A673 (cell line): ENCODE data around the gene SLC4A2. TPM values are rescaled to one million over a fixed set of nuclear protein-coding genes. Genes with fewer than 3 reads are reported as not detected.
A peak's percentile ranks its signal among the peaks of the same experiment; 100 is the strongest.

Experiments
- BruUV-seq: library from RNA; stranded (reverse); fragments of 400-500 nt; replicated peaks from 2 replicates; lab custom pipeline; 2021; lab: Mats Ljungman, UMichigan
- CTCF ChIA-PET: fragments of 300-600 bp; sonication (Branson Sonifier 250); formaldehyde crosslinking; loops from one replicate; lab custom pipeline; 2022; ENCODE audit warnings: antibody characterized with exemption; lab: Charles Lee
- POLR2A ChIA-PET: fragments of 300-600 bp; sonication (Branson Sonifier 250); formaldehyde crosslinking; loops from one replicate; lab custom pipeline; 2022; ENCODE audit warnings: antibody characterized with exemption; ENCODE audit not compliant: low non-redundant PET; lab: Charles Lee
- DNase-seq: peaks from one replicate; pipeline ENCODE4 v3.0.0-alpha.2; 2015; ENCODE audit warnings: low spot score
- H3K27ac ChIP-seq: fragments of 200-600 bp; sonication (generic); 2 replicates; pipeline ENCODE4 v1.5.1; 2016; ENCODE audit warnings: mixed run types, low read depth, mild to moderate bottlenecking, mixed read lengths, antibody characterized with exemption, low read length; ENCODE audit not compliant: poor library complexity, severe bottlenecking
- H3K27me3 ChIP-seq: fragments of 200-600 bp; sonication (generic); replicated peaks from 2 replicates; pipeline ENCODE4 v1.6.1; 2017; ENCODE audit warnings: mixed run types, low read depth, mild to moderate bottlenecking, mixed read lengths, antibody characterized with exemption, low read length; ENCODE audit not compliant: insufficient read depth, poor library complexity
- H3K36me3 ChIP-seq: fragments of 200-600 bp; sonication (generic); 2 replicates; pipeline ENCODE4 v1.6.1; 2016; ENCODE audit warnings: mixed run types, mild to moderate bottlenecking, mixed read lengths, antibody characterized with exemption, low read length; ENCODE audit not compliant: insufficient read depth, poor library complexity, severe bottlenecking
- H3K4me1 ChIP-seq: fragments of 200-600 bp; sonication (generic); 2 replicates; pipeline ENCODE4 v1.6.1; 2017; ENCODE audit warnings: mixed run types, mild to moderate bottlenecking, mixed read lengths, antibody characterized with exemption, low read length; ENCODE audit not compliant: insufficient read depth, poor library complexity, severe bottlenecking
- H3K4me3 ChIP-seq: fragments of 200-600 bp; sonication (generic); 2 replicates; pipeline ENCODE4 v1.5.1; 2016; ENCODE audit warnings: low read depth, mixed run types, mild to moderate bottlenecking, mixed read lengths, low read length; ENCODE audit not compliant: poor library complexity, severe bottlenecking
- H3K9me3 ChIP-seq: fragments of 200-600 bp; sonication (generic); 2 replicates; pipeline ENCODE4 v1.6.1; 2016; ENCODE audit warnings: mixed run types, low read depth, mild to moderate bottlenecking, mixed read lengths, antibody characterized with exemption, low read length; ENCODE audit not compliant: poor library complexity, severe bottlenecking
- CTCF ChIP-seq: fragments of 300-800, 200-600 bp; sonication (generic); conservative IDR thresholded peaks from 2 replicates; pipeline ENCODE4 v1.5.1; 2017; ENCODE audit warnings: low read depth, mild to moderate bottlenecking, antibody characterized with exemption, low read length, moderate library complexity, mixed read lengths
- EZH2 ChIP-seq: fragments of 200-600 bp; sonication (generic); IDR thresholded peaks from 2 replicates; pipeline ENCODE4 v1.6.1; 2017; ENCODE audit warnings: borderline replicate concordance, low read depth, mild to moderate bottlenecking, mixed read lengths, antibody characterized with exemption, low read length; ENCODE audit not compliant: poor library complexity, severe bottlenecking
- intact Hi-C: fragments of 100-400 bp; cut with micrococcal nuclease; formaldehyde crosslinking; loops from one replicate; pipeline ENCODE4 v1.10.0; 2022; ENCODE audit not compliant: unreplicated experiment
- total RNA-seq: library from RNA; stranded (reverse); gene quantifications from 2 replicates; pipeline ENCODE4 v1.2.3, GENCODE V29; 2021

SLC4A2 gene
- total RNA-seq, 1 experiment from 2014 or later, result 222 TPM

DNA sequence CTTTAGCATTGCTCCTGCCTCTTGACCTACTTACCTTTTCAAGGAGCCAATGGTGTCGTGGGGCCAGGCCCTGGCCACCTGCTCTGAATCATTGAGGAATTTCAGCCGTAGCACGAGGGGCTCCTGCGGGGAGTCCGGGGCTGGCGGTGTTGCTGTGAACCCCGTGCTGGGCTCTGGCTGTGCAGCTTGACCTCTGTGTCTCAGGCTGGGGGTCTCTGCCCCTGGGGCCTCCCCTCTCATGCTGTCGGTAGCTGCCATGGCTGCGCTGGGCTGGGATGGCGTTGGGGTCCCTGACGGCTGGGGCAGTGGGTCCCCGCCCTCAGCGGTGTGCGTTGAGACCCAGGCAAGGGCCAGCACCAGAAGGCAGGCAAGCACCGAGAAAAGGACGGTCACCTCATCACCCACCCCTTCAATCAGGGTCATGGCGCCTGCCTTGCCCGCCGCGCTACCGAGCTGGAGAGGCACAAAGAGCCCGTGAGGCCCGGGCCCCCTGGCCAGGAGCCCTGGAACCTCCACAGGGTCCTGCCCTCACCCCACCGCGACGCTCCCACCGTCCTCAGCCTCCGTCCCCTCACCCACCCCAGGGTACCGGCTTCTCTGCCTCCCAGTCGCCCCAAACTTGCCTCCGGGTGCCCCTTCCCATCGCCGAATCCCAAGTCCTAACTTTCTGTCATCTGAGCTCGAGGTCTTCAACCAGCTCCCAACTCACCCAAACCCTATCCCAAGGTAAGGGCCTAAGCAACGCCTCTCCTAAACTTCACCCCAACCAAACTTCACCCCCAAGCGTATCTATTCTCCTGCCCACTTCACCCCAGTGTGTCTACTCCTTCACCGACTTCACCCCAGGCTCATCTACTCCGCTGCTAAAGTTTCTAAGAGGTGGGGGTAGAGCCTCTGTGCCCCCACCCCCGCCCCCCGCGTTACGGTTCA is 23.0 kb downstream of the SLC4A2 start:
- Histone ChIP-seq H3K27me3 (no peaks in the 10 kb centered on the region), H3K27ac (peak overlapping the region; percentile 95), H3K36me3 (peaks cover under 1% of the 10 kb centered on the region), H3K4me3 (peak overlapping the region; percentile 99), H3K9me3 (no peaks in the 10 kb centered on the region), H3K4me1 (peaks cover 45% of the 10 kb centered on the region)
- DNase-seq, result no peak
- no peak for TF ChIP-seq EZH2
- no peak for TF ChIP-seq CTCF
- POLR2A ChIA-PET, result no interaction called here
- CTCF ChIA-PET, result no interaction called here
- intact Hi-C loops, result no loop called here
- no TSS peak for BruUV-seq

- H3K27ac ChIP-seq, result peak within 1 kb of the TSS; percentile 95
- intact Hi-C loops, result no loop called here
- no TSS peak for BruUV-seq
- no peak for TF ChIP-seq CTCF
- no peak for TF ChIP-seq EZH2
- H3K9me3 ChIP-seq, result no peaks in the 10 kb centered on the region
- ChIA-PET CTCF (no interaction called here), POLR2A (no interaction called here)
- H3K4me3 ChIP-seq, result peak within 1 kb of the TSS; percentile 99
- peak; percentile 83 for DNase-seq
- no peaks in the 10 kb centered on the region for H3K36me3 ChIP-seq
- H3K27me3 ChIP-seq, result no peaks in the 10 kb centered on the region
- peaks cover 48% of the 10 kb centered on the region for H3K4me1 ChIP-seq
These were observed 23.9 kb downstream of the SLC4A2 start, which contains the start of gene TMUB1 for GRCh38 chr7:151083071-151083823. TMUB1 (minus strand) TSS chr7:151083493; CDS start chr7:151082563, 930 bp downstream.

DNA sequence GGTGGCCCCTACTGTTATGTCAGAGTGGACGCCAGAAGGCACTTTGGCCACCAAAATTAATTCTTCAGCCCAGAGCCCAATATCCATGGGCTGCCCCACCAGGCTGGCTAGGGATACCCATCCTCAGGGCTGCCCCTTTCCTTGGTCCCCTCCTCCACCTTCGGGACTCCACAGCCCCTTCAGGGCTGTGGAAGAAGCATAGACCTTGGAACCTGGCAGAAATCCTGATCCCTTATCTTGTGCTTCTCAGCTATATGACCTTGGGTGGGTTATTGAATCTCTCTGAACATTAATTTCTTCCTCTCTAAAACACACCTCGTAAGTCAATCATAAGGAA is 24.4 kb downstream of the SLC4A2 start:
- peaks cover 52% of the 10 kb centered on the region for H3K4me1 ChIP-seq
- H3K27ac ChIP-seq, result no peak overlapping the region
- ChIA-PET POLR2A (no interaction called here), CTCF (no interaction called here)
- no peak for DNase-seq
- H3K4me3 ChIP-seq, result peak overlapping the region; percentile 99
- H3K36me3 ChIP-seq, result peaks cover 4% of the 10 kb centered on the region
- H3K27me3 ChIP-seq, result no peaks in the 10 kb centered on the region
- intact Hi-C loops, result no loop called here
- BruUV-seq, result no TSS peak
- H3K9me3 ChIP-seq, result no peaks in the 10 kb centered on the region
- TF ChIP-seq EZH2 (no peak), CTCF (no peak)
